ENCODE data around the gene CACNA2D1.
A peak's percentile ranks its signal among the peaks of the same experiment; 100 is the strongest.

The CACNA2D1 gene

GRCh38 chr7:82375713-82376112, 67.9 kb downstream of the CACNA2D1 start:
- in situ Hi-C loops (cut with HindIII; ENCODE audit: low sequenced_read_pairs) = no loop called here
- no peak overlapping the region for H3K4me3 ChIP-seq (ENCODE audit: low read depth, low read length)
- no peak for TF ChIP-seq CTCF (IDR thresholded peaks at IDR 0.05; ENCODE audit: low read depth, low read length)
- no peak for DNase-seq (ENCODE audit: low read depth, low spot score)

- no peak for DNase-seq (ENCODE audit: low read depth, low spot score)
- H3K4me3 ChIP-seq (ENCODE audit: low read depth, low read length) = no peak overlapping the region
- TF ChIP-seq CTCF (IDR thresholded peaks at IDR 0.05; ENCODE audit: low read depth, low read length) = no peak
- in situ Hi-C loops (cut with HindIII; ENCODE audit: low sequenced_read_pairs) = no loop called here
Observed at GRCh38 chr7:82375129-82375528, 68.4 kb downstream of the CACNA2D1 start.

- no peak for DNase-seq (ENCODE audit: low read depth, low spot score)
- in situ Hi-C loops (cut with HindIII; ENCODE audit: low sequenced_read_pairs) = no loop called here
- TF ChIP-seq CTCF (IDR thresholded peaks at IDR 0.05; ENCODE audit: low read depth, low read length) = no peak
- no peak overlapping the region for H3K4me3 ChIP-seq (ENCODE audit: low read depth, low read length)
Observed at GRCh38 chr7:82373926-82374635, 69.5 kb downstream of the CACNA2D1 start.

GRCh38 chr7:82364671-82365070, 78.9 kb downstream of the CACNA2D1 start:
- TF ChIP-seq CTCF (IDR thresholded peaks at IDR 0.05; ENCODE audit: low read depth, low read length) = no peak
- in situ Hi-C loops (cut with HindIII; ENCODE audit: low sequenced_read_pairs) = no loop called here
- no peak for DNase-seq (ENCODE audit: low read depth, low spot score)
- H3K4me3 ChIP-seq (ENCODE audit: low read depth, low read length) = no peak overlapping the region

GRCh38 chr7:82364048-82364447, 79.5 kb downstream of the CACNA2D1 start:
- no peak for DNase-seq (ENCODE audit: low read depth, low spot score)
- TF ChIP-seq CTCF (IDR thresholded peaks at IDR 0.05; ENCODE audit: low read depth, low read length) = no peak
- H3K4me3 ChIP-seq (ENCODE audit: low read depth, low read length) = no peak overlapping the region
- in situ Hi-C loops (cut with HindIII; ENCODE audit: low sequenced_read_pairs) = no loop called here

GRCh38 chr7:82362129-82362706, 81.4 kb downstream of the CACNA2D1 start:
- TF ChIP-seq CTCF (IDR thresholded peaks at IDR 0.05; ENCODE audit: low read depth, low read length) = no peak
- in situ Hi-C loops (cut with HindIII; ENCODE audit: low sequenced_read_pairs) = no loop called here
- peak; percentile 52 for DNase-seq (ENCODE audit: low read depth, low spot score)

More at GRCh38 chr7:82362129-82362706, 81.4 kb downstream of the CACNA2D1 start:
- H3K4me3 ChIP-seq (ENCODE audit: low read depth, low read length) = no peak overlapping the region

Measured in astrocyte of the spinal cord (primary cell).